SK-N-SH (cell line): ENCODE data around the gene SPOCK1. TPM values are rescaled to one million over a fixed set of nuclear protein-coding genes. Genes with fewer than 3 reads are reported as not detected.

Experiments used
- CTCF ChIA-PET: fragments of 300-600, 350-600 bp; formaldehyde crosslinking; extraction: SDS; loops from one replicate; lab custom pipeline; 2021; lab: Yijun Ruan, JAX
- POLR2A ChIA-PET: fragments of 350-600 bp; sonication (Branson Sonifier 250); formaldehyde crosslinking; extraction: SDS; loops from one replicate; lab custom pipeline; 2020; ENCODE audit warnings: antibody characterized with exemption, inconsistent platforms; lab: Yijun Ruan, JAX
- DNase-seq: peaks from one replicate; pipeline ENCODE4 v3.0.0; 2012
- H2AFZ ChIP-seq: fragments of 200-600 bp; sonication (generic); 2 replicates; pipeline ENCODE4 v1.8.1; 2016; ENCODE audit warnings: antibody characterized with exemption, mild to moderate bottlenecking, low read depth
- H3F3A ChIP-seq: fragments of 200-600 bp; sonication (generic); replicated peaks from 2 replicates; pipeline ENCODE3; 2016; ENCODE audit warnings: antibody characterized with exemption, mild to moderate bottlenecking; ENCODE audit not compliant: insufficient read depth
- H3K27ac ChIP-seq, 2 experiments: fragments of 200-500 bp in 1 of 2; fragments of 200-600 bp in 1 of 2; sonication (Bioruptor generic) in 1 of 2; sonication (generic), shearing (Covaris generic) in 1 of 2; 2 replicates each; pipeline versions ENCODE4 v1.5.1 to v1.6.1; 2014 to 2016; ENCODE audit warnings: low read depth in 2 of 2, inconsistent platforms in 1 of 2, low read length in 1 of 2, mild to moderate bottlenecking in 1 of 2, mixed read lengths in 1 of 2
- H3K27me3 ChIP-seq: fragments of 200-600 bp; sonication (generic), shearing (Covaris generic); 2 replicates; pipeline ENCODE4 v1.6.1; 2016; ENCODE audit warnings: mixed run types; ENCODE audit not compliant: insufficient read depth
- H3K36me3 ChIP-seq, 2 experiments: fragments of 200-500 bp in 1 of 2; fragments of 200-600 bp in 1 of 2; sonication (Bioruptor generic) in 1 of 2; sonication (generic) in 1 of 2; replicated peaks in 1 of 2; 2 replicates each; pipeline versions ENCODE3 to v1.5.1; 2014 to 2016; ENCODE audit warnings: low read length in 1 of 2, mild to moderate bottlenecking in 1 of 2; ENCODE audit not compliant: insufficient read depth in 2 of 2, control insufficient read depth in 1 of 2
- H3K4me1 ChIP-seq, 2 experiments: fragments of 200-500 bp in 1 of 2; fragments of 200-600 bp in 1 of 2; sonication (Bioruptor generic) in 1 of 2; sonication (generic), shearing (Covaris generic) in 1 of 2; 2 replicates each; pipeline versions ENCODE4 v1.5.1 to v1.6.1; 2014 to 2016; ENCODE audit warnings: low read depth in 1 of 2, low read length in 1 of 2, mixed run types in 1 of 2; ENCODE audit not compliant: insufficient read depth in 2 of 2, control insufficient read depth in 1 of 2
- H3K4me2 ChIP-seq: fragments of 200-600 bp; sonication (generic), shearing (Covaris generic); 2 replicates; pipeline ENCODE4 v1.6.1; 2017; ENCODE audit warnings: mixed run types
- H3K4me3 ChIP-seq, 2 experiments: fragments of 200-500 bp in 1 of 2; fragments of 200-600 bp in 1 of 2; sonication (Bioruptor generic) in 1 of 2; sonication (generic), shearing (Covaris generic) in 1 of 2; 2 replicates each; pipeline versions ENCODE4 v1.5.1 to v1.8.1; 2014 to 2016; ENCODE audit warnings: low read depth in 2 of 2, inconsistent platforms in 1 of 2, low read length in 1 of 2, mild to moderate bottlenecking in 1 of 2, mixed read lengths in 1 of 2, moderate library complexity in 1 of 2
- H3K79me2 ChIP-seq: fragments of 200-600 bp; sonication (generic); 2 replicates; pipeline ENCODE4 v1.8.1; 2017; ENCODE audit warnings: mild to moderate bottlenecking; ENCODE audit not compliant: insufficient read depth
- H3K9ac ChIP-seq: fragments of 200-600 bp; sonication (generic); 2 replicates; pipeline ENCODE4 v1.6.1; 2017; ENCODE audit warnings: mixed run types
- H3K9me2 ChIP-seq: fragments of 200-600 bp; sonication (generic); 2 replicates; pipeline ENCODE4 v1.6.1; 2017; ENCODE audit warnings: mixed run types
- H3K9me3 ChIP-seq: fragments of 200-600 bp; sonication (generic); 2 replicates; pipeline ENCODE4 v1.6.1; 2017; ENCODE audit warnings: mixed run types, mild to moderate bottlenecking, moderate library complexity
- H4K20me1 ChIP-seq: fragments of 200-600 bp; sonication (generic); 2 replicates; pipeline ENCODE4 v1.6.1; 2017; ENCODE audit warnings: mild to moderate bottlenecking, mixed run types; ENCODE audit not compliant: insufficient read depth
- CHD2 ChIP-seq: fragments of 150-350 bp; IDR thresholded peaks from 2 replicates; pipeline ENCODE4 v1.6.1; 2018; ENCODE audit warnings: low read length; ENCODE audit not compliant: partially characterized antibody
- EP300 ChIP-seq, 2 experiments: IDR thresholded peaks; 2 replicates each; pipeline versions ENCODE4 v1.4.0 to v1.6.1; 2012; ENCODE audit warnings: borderline replicate concordance in 1 of 2, low read depth in 1 of 2, low read length in 1 of 2
- EZH2phosphoT487 ChIP-seq: fragments of 200-600 bp; sonication (generic); IDR thresholded peaks from 2 replicates; pipeline ENCODE4 v1.6.1; 2017; ENCODE audit warnings: low read depth, mixed run types, mild to moderate bottlenecking, antibody characterized with exemption, moderate library complexity, borderline replicate concordance
- FOSL2 ChIP-seq: IDR thresholded peaks from 2 replicates; pipeline ENCODE4 v1.4.0; 2012; ENCODE audit warnings: low read depth, mild to moderate bottlenecking, moderate library complexity, borderline replicate concordance
- FOXJ3 ChIP-seq: sonication (generic); formaldehyde crosslinking; IDR thresholded peaks from 2 replicates; pipeline ENCODE4 v1.5.1; 2020; ENCODE audit warnings: mild to moderate bottlenecking, missing genetic modification reagents
- JUND ChIP-seq: IDR thresholded peaks from 2 replicates; pipeline ENCODE4 v1.4.0; 2012
- MAX ChIP-seq: IDR thresholded peaks from 2 replicates; pipeline ENCODE4 v1.4.0; 2012; ENCODE audit warnings: low read depth
- MEF2A ChIP-seq: IDR thresholded peaks from 2 replicates; pipeline ENCODE4 v1.4.0; 2012; ENCODE audit warnings: low read depth, borderline replicate concordance
- NFIC ChIP-seq: IDR thresholded peaks from 2 replicates; pipeline ENCODE4 v1.4.0; 2012; ENCODE audit warnings: borderline replicate concordance
- PBX3 ChIP-seq: IDR thresholded peaks from 2 replicates; pipeline ENCODE4; 2012
- POLR2AphosphoS5 ChIP-seq: IDR thresholded peaks from 2 replicates; pipeline ENCODE4 v1.6.1; 2012; ENCODE audit warnings: low read depth, low read length
- RFX5 ChIP-seq: IDR thresholded peaks from 2 replicates; pipeline ENCODE4 v1.6.1; 2012; ENCODE audit warnings: mild to moderate bottlenecking, improper control_type of control experiment, low read length
- RXRA ChIP-seq: IDR thresholded peaks from 2 replicates; pipeline ENCODE4 v1.4.0; 2012; ENCODE audit warnings: low read depth, mild to moderate bottlenecking, borderline replicate concordance
- SIN3A ChIP-seq: IDR thresholded peaks from 2 replicates; pipeline ENCODE4 v1.6.1; 2012; ENCODE audit warnings: low read depth, mild to moderate bottlenecking, low read length, moderate library complexity, borderline replicate concordance
- TEAD4 ChIP-seq: IDR thresholded peaks from 2 replicates; pipeline ENCODE4 v1.4.0; 2012; ENCODE audit warnings: mild to moderate bottlenecking, borderline replicate concordance; ENCODE audit not compliant: insufficient read depth
- WGBS: methylation state at CpG from one replicate; pipeline ENCODE4 v1.1.6; 2017; ENCODE audit warnings: low lambda C conversion rate; 5-methylcytosine and 5-hydroxymethylcytosine counted together
- polyA plus RNA-seq, 3 experiments: library from polyadenylated mRNA; depleted of rRNA; stranded (reverse); fragments of >200 nt; gene quantifications; 2 replicates each; pipeline ENCODE4 v1.2.3, GENCODE V29; 2012
- TF ChIP-seq, protein P1 (sequence below): IDR thresholded peaks from 2 replicates; pipeline ENCODE4 v1.6.1; 2012; ENCODE audit warnings: mild to moderate bottlenecking, low read depth, low read length, moderate library complexity

Gene SPOCK1
- polyA plus RNA-seq, 1 of the 3 experiments (the other 2 are of a cell fraction): 11.3 TPM

DNA sequence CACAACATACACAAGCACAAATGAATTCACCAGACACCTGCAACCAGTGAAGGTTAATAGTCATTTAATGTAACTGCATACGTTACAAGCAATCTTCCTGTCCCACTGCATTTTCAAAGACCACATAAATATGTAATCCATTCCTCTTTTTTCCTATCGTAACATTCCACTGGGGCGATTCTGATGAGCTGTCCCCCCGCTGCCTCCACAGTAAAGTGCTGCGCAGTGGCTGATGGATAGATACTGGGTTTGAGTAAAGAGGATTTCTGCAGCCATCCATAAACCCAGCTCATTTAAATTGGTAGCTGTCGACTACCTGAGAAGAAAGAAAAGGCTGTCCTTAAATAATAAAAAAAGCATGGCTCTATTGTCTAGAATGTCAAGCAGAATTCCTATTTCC is 181.1 kb downstream of the SPOCK1 start (continued):
- TF ChIP-seq, protein P1, sequence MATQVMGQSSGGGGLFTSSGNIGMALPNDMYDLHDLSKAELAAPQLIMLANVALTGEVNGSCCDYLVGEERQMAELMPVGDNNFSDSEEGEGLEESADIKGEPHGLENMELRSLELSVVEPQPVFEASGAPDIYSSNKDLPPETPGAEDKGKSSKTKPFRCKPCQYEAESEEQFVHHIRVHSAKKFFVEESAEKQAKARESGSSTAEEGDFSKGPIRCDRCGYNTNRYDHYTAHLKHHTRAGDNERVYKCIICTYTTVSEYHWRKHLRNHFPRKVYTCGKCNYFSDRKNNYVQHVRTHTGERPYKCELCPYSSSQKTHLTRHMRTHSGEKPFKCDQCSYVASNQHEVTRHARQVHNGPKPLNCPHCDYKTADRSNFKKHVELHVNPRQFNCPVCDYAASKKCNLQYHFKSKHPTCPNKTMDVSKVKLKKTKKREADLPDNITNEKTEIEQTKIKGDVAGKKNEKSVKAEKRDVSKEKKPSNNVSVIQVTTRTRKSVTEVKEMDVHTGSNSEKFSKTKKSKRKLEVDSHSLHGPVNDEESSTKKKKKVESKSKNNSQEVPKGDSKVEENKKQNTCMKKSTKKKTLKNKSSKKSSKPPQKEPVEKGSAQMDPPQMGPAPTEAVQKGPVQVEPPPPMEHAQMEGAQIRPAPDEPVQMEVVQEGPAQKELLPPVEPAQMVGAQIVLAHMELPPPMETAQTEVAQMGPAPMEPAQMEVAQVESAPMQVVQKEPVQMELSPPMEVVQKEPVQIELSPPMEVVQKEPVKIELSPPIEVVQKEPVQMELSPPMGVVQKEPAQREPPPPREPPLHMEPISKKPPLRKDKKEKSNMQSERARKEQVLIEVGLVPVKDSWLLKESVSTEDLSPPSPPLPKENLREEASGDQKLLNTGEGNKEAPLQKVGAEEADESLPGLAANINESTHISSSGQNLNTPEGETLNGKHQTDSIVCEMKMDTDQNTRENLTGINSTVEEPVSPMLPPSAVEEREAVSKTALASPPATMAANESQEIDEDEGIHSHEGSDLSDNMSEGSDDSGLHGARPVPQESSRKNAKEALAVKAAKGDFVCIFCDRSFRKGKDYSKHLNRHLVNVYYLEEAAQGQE: no peak
- no peak for TF ChIP-seq TEAD4
- no peak for TF ChIP-seq FOXJ3 (CRISPR knock-in tag)
- no peak for TF ChIP-seq SIN3A
- TF ChIP-seq JUND: no peak
- TF ChIP-seq, all 33 proteins: peak for 0

- Histone ChIP-seq H3K4me2 (0 out of 2 replicates have a peak overlapping the region, but pooled peaks have one; percentile 14), H3K27ac (no peak overlapping the region), H2AFZ (no peak overlapping the region), H3K79me2 (peaks cover 21% of the 10 kb centered on the region), H3F3A (peaks cover 1% of the 10 kb centered on the region), H4K20me1 (no peaks in the 10 kb centered on the region), H3K36me3 (no peaks in the 10 kb centered on the region), H3K9ac (no peak overlapping the region), H3K27me3 (no peaks in the 10 kb centered on the region), H3K4me1 (peaks cover 8 to 21% of the 10 kb centered on the region in 2 experiments; a peak in 2 of 4 replicates), H3K9me2 (no peaks in the 10 kb centered on the region), H3K9me3 (no peaks in the 10 kb centered on the region), H3K4me3 (no peak overlapping the region)
- ChIA-PET POLR2A (no interaction called here), CTCF (interaction anchor here (0.9 to 9.9 kb wide), 5 partner anchors 10 to 181 kb away, joined by 3 to 140 read pairs (median 4); partner anchors contain the start of gene SPOCK1)
- no peak for DNase-seq
- TF ChIP-seq FOSL2 (0 out of 2 replicates have a peak, but pooled peaks have one; percentile 7), EZH2phosphoT487 (no peak), POLR2AphosphoS5 (no peak), CHD2 (no peak), NFIC (no peak), MEF2A (no peak), PBX3 (0 out of 2 replicates have a peak, but pooled peaks have one; percentile 7), EP300 (IDR thresholded peaks at IDR 0.05; ENCODE audit: borderline replicate concordance in 1 of 2, low read depth in 1 of 2, low read length in 1 of 2) (no peak), MAX (no peak), RXRA (no peak), JUND (no peak), RFX5 (no peak)
- TF ChIP-seq, protein P1: no peak
- 71% methylated on average over 1 of the region's 1 CpG for WGBS
Observed at GRCh38 chr5:137316346-137316736, 182.8 kb downstream of the SPOCK1 start.
